Adrenal gland (tissue), 5 donors: ENCODE data around the gene TOLLIP.

ENCODE experiments used
- POLR2A ChIP-seq, 2 donors: fragments of 450-650 bp; IDR thresholded peaks; one replicate each; pipeline ENCODE4 v1.6.1; 2017; ENCODE audit warnings: antibody characterized with exemption in 2 of 2, mild to moderate bottlenecking in 2 of 2, moderate library complexity in 1 of 2
- TF ChIP-seq, protein P1 (sequence below), 6 experiments: fragments of 450-650 bp in 4 of 6; fragments of 200-600 bp in 2 of 6; sonication (generic) in 1 of 6; IDR thresholded peaks; 1 replicate in 5 of 6; 2 replicates in 1 of 6; pipeline versions ENCODE4 v1.5.1 to v1.8.0; 2016 to 2021; ENCODE audit warnings: antibody characterized with exemption in 6 of 6, mild to moderate bottlenecking in 2 of 6, moderate library complexity in 1 of 6
- donor health status: DM: no; HTN: no; CAD: no.

DNA sequence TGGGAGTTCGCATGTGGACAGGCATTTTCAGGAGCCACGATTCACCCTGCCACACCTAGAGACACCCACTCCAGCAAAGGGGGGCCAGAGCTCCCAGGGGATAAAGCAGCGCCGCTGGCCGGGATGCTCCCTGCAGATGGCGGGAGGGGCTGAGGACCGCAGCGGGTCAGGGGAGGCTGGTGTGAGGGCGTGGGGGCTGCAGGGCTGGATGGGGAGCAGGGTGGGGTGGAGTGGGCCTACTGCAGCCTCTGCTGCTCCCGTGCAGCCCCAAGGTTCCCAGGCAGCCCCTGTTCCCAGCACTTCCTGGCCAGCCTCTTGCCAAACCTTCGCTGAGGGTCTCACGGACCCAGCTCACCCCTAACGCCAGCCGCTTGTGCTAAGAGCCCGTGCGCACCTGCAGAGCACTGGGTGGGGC, 73.5 kb downstream of the TOLLIP start:
- TF ChIP-seq, protein P1, sequence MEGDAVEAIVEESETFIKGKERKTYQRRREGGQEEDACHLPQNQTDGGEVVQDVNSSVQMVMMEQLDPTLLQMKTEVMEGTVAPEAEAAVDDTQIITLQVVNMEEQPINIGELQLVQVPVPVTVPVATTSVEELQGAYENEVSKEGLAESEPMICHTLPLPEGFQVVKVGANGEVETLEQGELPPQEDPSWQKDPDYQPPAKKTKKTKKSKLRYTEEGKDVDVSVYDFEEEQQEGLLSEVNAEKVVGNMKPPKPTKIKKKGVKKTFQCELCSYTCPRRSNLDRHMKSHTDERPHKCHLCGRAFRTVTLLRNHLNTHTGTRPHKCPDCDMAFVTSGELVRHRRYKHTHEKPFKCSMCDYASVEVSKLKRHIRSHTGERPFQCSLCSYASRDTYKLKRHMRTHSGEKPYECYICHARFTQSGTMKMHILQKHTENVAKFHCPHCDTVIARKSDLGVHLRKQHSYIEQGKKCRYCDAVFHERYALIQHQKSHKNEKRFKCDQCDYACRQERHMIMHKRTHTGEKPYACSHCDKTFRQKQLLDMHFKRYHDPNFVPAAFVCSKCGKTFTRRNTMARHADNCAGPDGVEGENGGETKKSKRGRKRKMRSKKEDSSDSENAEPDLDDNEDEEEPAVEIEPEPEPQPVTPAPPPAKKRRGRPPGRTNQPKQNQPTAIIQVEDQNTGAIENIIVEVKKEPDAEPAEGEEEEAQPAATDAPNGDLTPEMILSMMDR (IDR thresholded peaks at IDR 0.05) = no peak
- TF ChIP-seq POLR2A (IDR thresholded peaks at IDR 0.05) = no peak
